ENCODE data around the gene ACVR2A. TPM values are rescaled to one million over a fixed set of nuclear protein-coding genes. Genes with fewer than 3 reads are reported as not detected.

ACVR2A gene
- total and polyA plus RNA-seq, 9 of the 15 experiments (the other 6 are each of a cell fraction or from before 2014, with no cell fraction given), result 1.2 to 3.9 (median 2.4) TPM

DNA sequence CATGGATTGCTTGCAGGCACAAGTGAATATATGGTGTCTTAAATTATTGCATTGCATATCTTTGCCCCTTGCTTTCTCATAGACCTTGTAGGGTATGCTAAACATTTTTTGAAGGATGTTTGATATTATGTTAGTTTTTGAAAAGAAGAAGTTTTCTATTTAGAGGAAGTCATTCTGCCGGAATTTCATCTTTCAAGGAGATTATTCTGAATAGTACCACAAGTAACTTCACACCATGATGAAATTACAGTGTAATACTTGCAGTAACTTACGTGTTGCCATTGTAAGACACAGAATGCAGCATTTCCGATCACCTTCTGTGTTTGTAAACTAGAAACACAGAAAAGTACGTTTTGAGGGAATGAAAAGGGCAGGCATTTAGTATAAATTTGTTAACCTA is 71.9 kb downstream of the ACVR2A start:
- no peak overlapping the region for H3K9ac ChIP-seq (ENCODE audit: insufficient read depth in 1 of 2, low read depth in 2 of 2, low read length in 2 of 2)
- DNase-seq (ENCODE audit: extremely low read depth in 1 of 4, low spot score in 3 of 4), result no peak
- H3K4me2 ChIP-seq (ENCODE audit: insufficient read depth, low read length), result no peak overlapping the region
- ChIA-PET POLR2A (no interaction called here), CTCF (ENCODE audit: low intra/inter-chr PET ratio) (no interaction called here)
- no peak overlapping the region for H2AFZ ChIP-seq (ENCODE audit: low read depth, low read length)
- H4K20me1 ChIP-seq (replicated peaks; ENCODE audit: control insufficient read depth, insufficient read depth, low read length), result no peaks in the 10 kb centered on the region
- no peaks in the 10 kb centered on the region for H3K79me2 ChIP-seq (ENCODE audit: control insufficient read depth, insufficient read depth, low read length)
- no peak for FAIRE-seq
- no TSS peak for BruUV-seq (replicated peaks)
- no peak overlapping the region for H3K27ac ChIP-seq (ENCODE audit: extremely low read depth, low read depth, low read length)
- intact Hi-C loops (cut with micrococcal nuclease), result no loop called here
- TF ChIP-seq CEBPG (CRISPR knock-in tag; IDR thresholded peaks at IDR 0.05) (0 out of 2 replicates have a peak, but pooled peaks have one; percentile 7), CEBPG (tag; conservative IDR thresholded peaks at IDR 0.05 in 1 of 2, IDR thresholded peaks at IDR 0.05 in 1 of 2) (peak; percentile 51 to 86; a peak in 3 of 4 replicates), PTRF (tag; IDR thresholded peaks at IDR 0.05) (no peak), POLR2AphosphoS5 (IDR thresholded peaks at IDR 0.05; ENCODE audit: control insufficient read depth, insufficient read depth, low read depth, low read length) (no peak), ZNF175 (CRISPR knock-in tag; IDR thresholded peaks at IDR 0.05; ENCODE audit: low read depth) (0 out of 2 replicates have a peak, but pooled peaks have one; percentile 47), ZNF224 (CRISPR knock-in tag; IDR thresholded peaks at IDR 0.05) (no peak), LCOR (CRISPR knock-in tag; IDR thresholded peaks at IDR 0.05) (no peak), KAT7 (CRISPR knock-in tag; IDR thresholded peaks at IDR 0.05; ENCODE audit: borderline replicate concordance) (no peak), PTTG1 (tag; IDR thresholded peaks at IDR 0.05; ENCODE audit: low read depth) (no peak), TEAD2 (tag; IDR thresholded peaks at IDR 0.05) (no peak), RBBP5 (IDR thresholded peaks at IDR 0.05; ENCODE audit: borderline replicate concordance, insufficient read depth, low read length, poor library complexity, severe bottlenecking) (no peak), NFE2 (IDR thresholded peaks at IDR 0.05; ENCODE audit: low read depth) (no peak), BACH1 (tag; IDR thresholded peaks at IDR 0.05) (no peak), HNRNPL (IDR thresholded peaks at IDR 0.05; ENCODE audit: low read depth, low read length) (no peak), ZNF239 (CRISPR knock-in tag; IDR thresholded peaks at IDR 0.05) (no peak), TRIM24 (IDR thresholded peaks at IDR 0.05) (peak; percentile 25 to 64; a peak in 2 of 4 replicates), ZNF584 (CRISPR knock-in tag; IDR thresholded peaks at IDR 0.05; ENCODE audit: low read depth) (0 out of 2 replicates have a peak, but pooled peaks have one; percentile 45)
- TF ChIP-seq, protein P1, sequence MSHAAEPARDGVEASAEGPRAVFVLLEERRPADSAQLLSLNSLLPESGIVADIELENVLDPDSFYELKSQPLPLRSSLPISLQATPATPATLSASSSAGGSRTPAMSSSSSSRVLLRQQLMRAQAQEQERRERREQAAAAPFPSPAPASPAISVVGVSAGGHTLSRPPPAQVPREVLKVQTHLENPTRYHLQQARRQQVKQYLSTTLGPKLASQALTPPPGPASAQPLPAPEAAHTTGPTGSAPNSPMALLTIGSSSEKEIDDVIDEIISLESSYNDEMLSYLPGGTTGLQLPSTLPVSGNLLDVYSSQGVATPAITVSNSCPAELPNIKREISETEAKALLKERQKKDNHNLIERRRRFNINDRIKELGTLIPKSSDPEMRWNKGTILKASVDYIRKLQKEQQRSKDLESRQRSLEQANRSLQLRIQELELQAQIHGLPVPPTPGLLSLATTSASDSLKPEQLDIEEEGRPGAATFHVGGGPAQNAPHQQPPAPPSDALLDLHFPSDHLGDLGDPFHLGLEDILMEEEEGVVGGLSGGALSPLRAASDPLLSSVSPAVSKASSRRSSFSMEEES (CRISPR knock-in tag; IDR thresholded peaks at IDR 0.05), result no peak
- TF ChIP-seq, protein P2, sequence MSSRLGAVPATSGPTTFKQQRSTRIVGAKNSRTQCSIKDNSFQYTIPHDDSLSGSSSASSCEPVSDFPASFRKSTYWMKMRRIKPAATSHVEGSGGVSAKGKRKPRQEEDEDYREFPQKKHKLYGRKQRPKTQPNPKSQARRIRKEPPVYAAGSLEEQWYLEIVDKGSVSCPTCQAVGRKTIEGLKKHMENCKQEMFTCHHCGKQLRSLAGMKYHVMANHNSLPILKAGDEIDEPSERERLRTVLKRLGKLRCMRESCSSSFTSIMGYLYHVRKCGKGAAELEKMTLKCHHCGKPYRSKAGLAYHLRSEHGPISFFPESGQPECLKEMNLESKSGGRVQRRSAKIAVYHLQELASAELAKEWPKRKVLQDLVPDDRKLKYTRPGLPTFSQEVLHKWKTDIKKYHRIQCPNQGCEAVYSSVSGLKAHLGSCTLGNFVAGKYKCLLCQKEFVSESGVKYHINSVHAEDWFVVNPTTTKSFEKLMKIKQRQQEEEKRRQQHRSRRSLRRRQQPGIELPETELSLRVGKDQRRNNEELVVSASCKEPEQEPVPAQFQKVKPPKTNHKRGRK (tag; IDR thresholded peaks at IDR 0.05), result no peak
- TF ChIP-seq, protein P3, sequence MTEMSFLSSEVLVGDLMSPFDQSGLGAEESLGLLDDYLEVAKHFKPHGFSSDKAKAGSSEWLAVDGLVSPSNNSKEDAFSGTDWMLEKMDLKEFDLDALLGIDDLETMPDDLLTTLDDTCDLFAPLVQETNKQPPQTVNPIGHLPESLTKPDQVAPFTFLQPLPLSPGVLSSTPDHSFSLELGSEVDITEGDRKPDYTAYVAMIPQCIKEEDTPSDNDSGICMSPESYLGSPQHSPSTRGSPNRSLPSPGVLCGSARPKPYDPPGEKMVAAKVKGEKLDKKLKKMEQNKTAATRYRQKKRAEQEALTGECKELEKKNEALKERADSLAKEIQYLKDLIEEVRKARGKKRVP (CRISPR knock-in tag; IDR thresholded peaks at IDR 0.05), result peak; percentile 86
- in situ Hi-C loops (cut with MboI), result loop anchor here (25.0 kb wide), 3 partner anchors 379 to 1179 kb away; no protein-coding TSS in a partner anchor
- WGBS (ENCODE audit: insufficient coverage, low coverage, missing lambda C conversion rate), result 23% methylated on average over 4 of the region's 4 CpGs
- no peak for ATAC-seq
- no peaks in the 10 kb centered on the region for H3K36me3 ChIP-seq (ENCODE audit: control insufficient read depth, insufficient read depth, low read length)
- H3K9me1 ChIP-seq (ENCODE audit: control insufficient read depth, insufficient read depth, low read length), result no peaks in the 10 kb centered on the region
- no peaks in the 10 kb centered on the region for H3K27me3 ChIP-seq (ENCODE audit: control insufficient read depth in 2 of 2, insufficient read depth in 2 of 2, low read length in 2 of 2)
- no peaks in the 10 kb centered on the region for H3K9me3 ChIP-seq (replicated peaks; ENCODE audit: control insufficient read depth, insufficient read depth, low read depth, low read length)
- no peaks in the 10 kb centered on the region for H3K4me1 ChIP-seq (replicated peaks in 1 of 2; ENCODE audit: control insufficient read depth in 2 of 2, insufficient read depth in 2 of 2, low read length in 2 of 2)
- no peak overlapping the region for H3K4me3 ChIP-seq
